Measurements from ENCODE around the gene FAM237A.

The FAM237A gene

DNA sequence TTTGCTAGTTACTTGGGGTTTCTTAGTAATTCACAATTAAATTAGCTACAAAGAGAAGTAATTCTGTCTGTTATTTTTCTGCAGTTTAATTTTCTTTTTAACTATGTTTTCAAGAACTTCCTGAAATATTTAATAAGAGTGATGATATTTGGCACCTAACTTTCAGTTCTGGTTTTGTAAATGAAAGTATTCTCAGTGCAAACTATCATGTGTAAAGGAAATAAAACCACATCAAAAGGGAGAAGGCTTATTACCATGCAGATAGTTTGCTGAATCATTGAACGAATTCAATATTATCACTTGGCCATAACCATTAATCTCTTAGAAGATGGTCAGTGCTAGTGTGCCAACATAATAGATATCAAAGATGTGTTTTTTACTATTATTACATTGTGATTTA, 46.7 kb downstream of the FAM237A start:
- no peak for DNase-seq (ENCODE audit: low read depth in 2 of 2)

DNA sequence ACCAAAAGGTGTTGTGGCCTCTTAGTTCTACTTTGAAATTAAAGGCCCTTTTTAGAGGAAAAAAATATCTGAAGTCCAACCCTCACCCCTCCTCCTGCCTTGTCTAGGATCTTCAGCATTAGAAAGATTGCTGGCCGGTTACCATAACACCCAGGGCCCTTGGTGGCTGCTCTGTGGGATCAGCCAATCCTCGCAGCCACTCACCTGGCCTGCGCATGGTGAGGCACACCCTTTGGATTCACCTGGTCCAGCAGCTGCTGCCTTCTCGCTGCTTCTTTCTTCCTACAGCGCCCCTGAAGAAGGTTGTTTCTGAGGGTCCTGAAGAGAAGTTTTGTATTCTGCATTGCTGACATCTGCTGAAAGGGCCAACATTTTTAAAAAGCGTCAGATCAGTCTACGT, 50.7 kb downstream of the FAM237A start:
- no peak for DNase-seq (ENCODE audit: low read depth in 2 of 2)

DNA sequence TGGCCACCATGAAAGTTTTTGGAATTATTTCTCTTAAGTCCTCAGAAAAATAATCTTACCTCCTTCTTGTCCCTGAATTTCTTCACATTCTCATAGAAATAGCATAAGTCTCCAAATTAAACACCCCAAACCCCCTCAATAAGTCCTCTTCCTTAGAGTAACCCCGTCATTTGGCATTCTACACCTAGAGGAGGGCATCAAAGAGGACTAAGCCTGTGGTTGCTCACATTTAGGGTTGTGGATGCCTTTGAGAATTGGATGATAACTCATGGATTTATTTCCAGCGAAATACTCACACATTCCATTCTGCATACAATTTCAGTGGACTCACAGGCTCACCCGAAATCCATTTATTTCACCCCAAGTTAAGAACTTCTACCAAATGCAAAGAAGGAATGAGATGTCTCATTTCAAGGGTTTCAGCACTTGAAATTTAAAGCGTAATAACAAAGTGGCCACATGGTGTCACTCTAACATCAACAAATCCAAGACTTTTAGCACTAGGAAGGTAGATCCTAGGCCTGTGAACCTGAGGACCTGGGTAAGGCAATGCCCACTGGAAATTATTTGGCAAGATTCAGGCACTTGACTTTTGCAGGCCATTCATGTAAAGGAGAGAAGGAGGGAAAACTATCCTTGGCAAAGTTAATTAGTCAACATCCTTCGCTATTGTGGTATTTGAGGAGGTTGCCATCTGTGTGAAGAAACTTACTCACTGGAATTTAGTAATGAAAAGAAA, 51.3 kb downstream of the FAM237A start:
- DNase-seq (ENCODE audit: low read depth in 2 of 2) = no peak

DNA sequence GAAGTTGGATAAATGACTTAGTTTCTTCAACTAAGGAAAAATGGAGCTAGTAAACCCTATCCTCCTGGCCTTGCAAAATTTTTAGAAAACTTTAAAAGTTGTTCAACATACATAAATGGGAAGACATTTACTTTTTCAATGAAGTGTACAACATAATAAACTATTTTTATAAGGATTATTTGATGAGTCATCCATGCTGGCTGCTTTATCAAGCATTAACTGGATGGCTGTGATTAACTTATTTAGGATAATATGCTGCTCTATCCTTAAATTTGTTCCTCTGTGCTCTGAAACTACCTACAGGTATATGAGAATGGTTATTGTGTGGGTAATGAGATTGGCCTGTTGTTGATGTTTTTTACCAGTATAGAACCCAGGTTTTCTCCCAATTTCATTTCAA, 54.6 kb downstream of the FAM237A start:
- DNase-seq (ENCODE audit: low read depth in 2 of 2) = no peak

DNA sequence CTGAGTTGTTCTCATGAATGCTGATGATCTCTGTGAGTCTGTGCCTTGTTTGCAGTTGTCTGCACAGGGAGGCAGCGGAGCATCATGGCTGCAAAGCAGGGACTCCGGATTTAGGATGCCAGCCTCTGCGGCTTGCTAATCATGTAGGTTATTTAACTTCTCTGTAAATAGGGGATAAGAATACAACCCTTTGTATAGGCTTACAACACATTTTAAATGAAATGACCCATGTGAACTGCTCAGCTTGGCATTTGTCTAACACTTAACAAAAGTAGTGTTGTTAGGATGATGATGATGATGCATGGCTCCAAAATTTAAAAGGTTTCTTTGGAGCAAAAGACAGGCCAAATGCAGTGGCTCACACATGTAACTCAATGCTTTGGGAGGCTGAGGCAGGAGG, 56.5 kb downstream of the FAM237A start:
- DNase-seq (ENCODE audit: low read depth in 2 of 2) = no peak
